Measurements from ENCODE around the gene B4GALT7. TPM values are rescaled to one million over a fixed set of nuclear protein-coding genes. Genes with fewer than 3 reads are reported as not detected.

The B4GALT7 gene
- total RNA-seq, 2 experiments from 2014 or later: 20.7 to 22.7 TPM

Other genes starting within 250 kb of the B4GALT7 start
- gene LMAN2, start 248.5 kb upstream of the B4GALT7 start, total RNA-seq: 100 to 1,000 TPM; 110 to 117 TPM
- 10 to 100 TPM; 42.8 to 43.5 TPM for gene RGS14, start 242.2 kb upstream of the B4GALT7 start, total RNA-seq
- not detected for gene SLC34A1, start 215.7 kb upstream of the B4GALT7 start, total RNA-seq
- gene PFN3, start 199.5 kb upstream of the B4GALT7 start, total RNA-seq: not detected
- 10 to 100 TPM; 12.0 to 12.7 TPM for gene F12, start 190.6 kb upstream of the B4GALT7 start, total RNA-seq
- 100 to 1,000 TPM; 179 to 180 TPM for gene GRK6, start 173.5 kb upstream of the B4GALT7 start, total RNA-seq
- gene PRR7, start 153.3 kb upstream of the B4GALT7 start, total RNA-seq: 10 to 100 TPM; 18.7 to 20.1 TPM
- 100 to 1,000 TPM; 102 to 104 TPM for gene DBN1, start 126.5 kb upstream of the B4GALT7 start, total RNA-seq
- 10 to 100 TPM; 50.0 to 51.5 TPM for gene PDLIM7, start 102.5 kb upstream of the B4GALT7 start, total RNA-seq
- 1 to 10 TPM; 9.8 TPM for gene DOK3, start 90.3 kb upstream of the B4GALT7 start, total RNA-seq
- 100 to 1,000 TPM; 204 to 212 TPM for gene DDX41, start 83.2 kb upstream of the B4GALT7 start, total RNA-seq
- 10 to 100 TPM; 58.7 to 59.3 TPM for gene FAM193B, start 45.6 kb upstream of the B4GALT7 start, total RNA-seq
- gene TMED9, start 7.9 kb upstream of the B4GALT7 start, total RNA-seq: 100 to 1,000 TPM; 136 to 137 TPM
- 1 to 10 TPM; 6.3 to 7.8 TPM for gene FAM153A, start 182.8 kb downstream of the B4GALT7 start, total RNA-seq

All from activated CD8-positive, alpha-beta memory T cell treated with anti-CD3 and anti-CD28 coated beads for 36 hours (primary cell).